ENCODE results near the gene TOR2A. TPM values are rescaled to one million over a fixed set of nuclear protein-coding genes. Genes with fewer than 3 reads are reported as not detected.

Gene TOR2A
- total and polyA plus RNA-seq, 9 of the 15 experiments (the other 6 are each of a cell fraction or from before 2014, with no cell fraction given), result 0.80 to 25.9 (median 11.1) TPM

DNA sequence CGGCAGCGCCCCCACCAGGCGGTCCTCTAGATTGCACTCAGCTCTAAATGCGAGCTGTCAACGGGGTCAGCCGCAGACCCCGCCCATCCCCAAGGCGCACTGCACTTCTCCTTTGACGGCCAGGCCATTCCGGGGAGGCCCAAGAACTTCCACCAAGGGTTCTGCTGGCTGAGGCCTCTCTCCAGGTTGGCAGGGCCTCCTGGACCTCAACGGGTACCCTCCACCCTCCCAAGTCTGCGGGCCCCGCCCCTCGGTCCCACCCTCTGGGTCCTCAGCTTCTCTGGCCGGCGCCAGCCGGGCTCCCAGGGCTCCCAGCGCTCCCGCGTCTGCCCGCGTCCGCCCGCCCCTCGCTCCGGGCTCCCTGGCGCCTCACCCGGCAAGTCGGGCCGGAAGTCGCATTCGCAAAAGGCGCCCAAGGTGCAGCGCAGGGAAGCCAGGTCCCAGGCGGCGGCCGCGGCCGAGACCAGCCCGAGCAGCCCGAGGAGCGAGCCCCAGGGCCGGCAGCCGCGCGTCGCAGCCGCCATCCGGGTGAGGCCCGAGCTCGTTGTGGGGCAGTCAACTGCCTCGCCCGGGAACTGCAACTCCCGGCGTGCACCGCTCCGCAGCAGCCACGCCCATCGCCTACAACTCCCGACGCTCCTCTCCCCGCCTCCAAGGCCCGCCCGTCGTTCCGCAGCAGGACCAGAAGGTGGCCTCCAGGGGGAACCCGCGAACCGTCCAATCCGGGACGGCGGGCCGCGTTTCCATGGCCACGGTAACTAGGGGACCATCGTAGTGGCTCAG is at the start of gene TOR2A (continued):
- TF ChIP-seq, protein P1, sequence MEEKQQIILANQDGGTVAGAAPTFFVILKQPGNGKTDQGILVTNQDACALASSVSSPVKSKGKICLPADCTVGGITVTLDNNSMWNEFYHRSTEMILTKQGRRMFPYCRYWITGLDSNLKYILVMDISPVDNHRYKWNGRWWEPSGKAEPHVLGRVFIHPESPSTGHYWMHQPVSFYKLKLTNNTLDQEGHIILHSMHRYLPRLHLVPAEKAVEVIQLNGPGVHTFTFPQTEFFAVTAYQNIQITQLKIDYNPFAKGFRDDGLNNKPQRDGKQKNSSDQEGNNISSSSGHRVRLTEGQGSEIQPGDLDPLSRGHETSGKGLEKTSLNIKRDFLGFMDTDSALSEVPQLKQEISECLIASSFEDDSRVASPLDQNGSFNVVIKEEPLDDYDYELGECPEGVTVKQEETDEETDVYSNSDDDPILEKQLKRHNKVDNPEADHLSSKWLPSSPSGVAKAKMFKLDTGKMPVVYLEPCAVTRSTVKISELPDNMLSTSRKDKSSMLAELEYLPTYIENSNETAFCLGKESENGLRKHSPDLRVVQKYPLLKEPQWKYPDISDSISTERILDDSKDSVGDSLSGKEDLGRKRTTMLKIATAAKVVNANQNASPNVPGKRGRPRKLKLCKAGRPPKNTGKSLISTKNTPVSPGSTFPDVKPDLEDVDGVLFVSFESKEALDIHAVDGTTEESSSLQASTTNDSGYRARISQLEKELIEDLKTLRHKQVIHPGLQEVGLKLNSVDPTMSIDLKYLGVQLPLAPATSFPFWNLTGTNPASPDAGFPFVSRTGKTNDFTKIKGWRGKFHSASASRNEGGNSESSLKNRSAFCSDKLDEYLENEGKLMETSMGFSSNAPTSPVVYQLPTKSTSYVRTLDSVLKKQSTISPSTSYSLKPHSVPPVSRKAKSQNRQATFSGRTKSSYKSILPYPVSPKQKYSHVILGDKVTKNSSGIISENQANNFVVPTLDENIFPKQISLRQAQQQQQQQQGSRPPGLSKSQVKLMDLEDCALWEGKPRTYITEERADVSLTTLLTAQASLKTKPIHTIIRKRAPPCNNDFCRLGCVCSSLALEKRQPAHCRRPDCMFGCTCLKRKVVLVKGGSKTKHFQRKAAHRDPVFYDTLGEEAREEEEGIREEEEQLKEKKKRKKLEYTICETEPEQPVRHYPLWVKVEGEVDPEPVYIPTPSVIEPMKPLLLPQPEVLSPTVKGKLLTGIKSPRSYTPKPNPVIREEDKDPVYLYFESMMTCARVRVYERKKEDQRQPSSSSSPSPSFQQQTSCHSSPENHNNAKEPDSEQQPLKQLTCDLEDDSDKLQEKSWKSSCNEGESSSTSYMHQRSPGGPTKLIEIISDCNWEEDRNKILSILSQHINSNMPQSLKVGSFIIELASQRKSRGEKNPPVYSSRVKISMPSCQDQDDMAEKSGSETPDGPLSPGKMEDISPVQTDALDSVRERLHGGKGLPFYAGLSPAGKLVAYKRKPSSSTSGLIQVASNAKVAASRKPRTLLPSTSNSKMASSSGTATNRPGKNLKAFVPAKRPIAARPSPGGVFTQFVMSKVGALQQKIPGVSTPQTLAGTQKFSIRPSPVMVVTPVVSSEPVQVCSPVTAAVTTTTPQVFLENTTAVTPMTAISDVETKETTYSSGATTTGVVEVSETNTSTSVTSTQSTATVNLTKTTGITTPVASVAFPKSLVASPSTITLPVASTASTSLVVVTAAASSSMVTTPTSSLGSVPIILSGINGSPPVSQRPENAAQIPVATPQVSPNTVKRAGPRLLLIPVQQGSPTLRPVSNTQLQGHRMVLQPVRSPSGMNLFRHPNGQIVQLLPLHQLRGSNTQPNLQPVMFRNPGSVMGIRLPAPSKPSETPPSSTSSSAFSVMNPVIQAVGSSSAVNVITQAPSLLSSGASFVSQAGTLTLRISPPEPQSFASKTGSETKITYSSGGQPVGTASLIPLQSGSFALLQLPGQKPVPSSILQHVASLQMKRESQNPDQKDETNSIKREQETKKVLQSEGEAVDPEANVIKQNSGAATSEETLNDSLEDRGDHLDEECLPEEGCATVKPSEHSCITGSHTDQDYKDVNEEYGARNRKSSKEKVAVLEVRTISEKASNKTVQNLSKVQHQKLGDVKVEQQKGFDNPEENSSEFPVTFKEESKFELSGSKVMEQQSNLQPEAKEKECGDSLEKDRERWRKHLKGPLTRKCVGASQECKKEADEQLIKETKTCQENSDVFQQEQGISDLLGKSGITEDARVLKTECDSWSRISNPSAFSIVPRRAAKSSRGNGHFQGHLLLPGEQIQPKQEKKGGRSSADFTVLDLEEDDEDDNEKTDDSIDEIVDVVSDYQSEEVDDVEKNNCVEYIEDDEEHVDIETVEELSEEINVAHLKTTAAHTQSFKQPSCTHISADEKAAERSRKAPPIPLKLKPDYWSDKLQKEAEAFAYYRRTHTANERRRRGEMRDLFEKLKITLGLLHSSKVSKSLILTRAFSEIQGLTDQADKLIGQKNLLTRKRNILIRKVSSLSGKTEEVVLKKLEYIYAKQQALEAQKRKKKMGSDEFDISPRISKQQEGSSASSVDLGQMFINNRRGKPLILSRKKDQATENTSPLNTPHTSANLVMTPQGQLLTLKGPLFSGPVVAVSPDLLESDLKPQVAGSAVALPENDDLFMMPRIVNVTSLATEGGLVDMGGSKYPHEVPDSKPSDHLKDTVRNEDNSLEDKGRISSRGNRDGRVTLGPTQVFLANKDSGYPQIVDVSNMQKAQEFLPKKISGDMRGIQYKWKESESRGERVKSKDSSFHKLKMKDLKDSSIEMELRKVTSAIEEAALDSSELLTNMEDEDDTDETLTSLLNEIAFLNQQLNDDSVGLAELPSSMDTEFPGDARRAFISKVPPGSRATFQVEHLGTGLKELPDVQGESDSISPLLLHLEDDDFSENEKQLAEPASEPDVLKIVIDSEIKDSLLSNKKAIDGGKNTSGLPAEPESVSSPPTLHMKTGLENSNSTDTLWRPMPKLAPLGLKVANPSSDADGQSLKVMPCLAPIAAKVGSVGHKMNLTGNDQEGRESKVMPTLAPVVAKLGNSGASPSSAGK (IDR thresholded peaks at IDR 0.05), result peak; percentile 28; the same call in 1 of the 2 replicates
- TF ChIP-seq ATF7 (IDR thresholded peaks at IDR 0.05), result peak; percentile 73
- TF ChIP-seq, protein P2, sequence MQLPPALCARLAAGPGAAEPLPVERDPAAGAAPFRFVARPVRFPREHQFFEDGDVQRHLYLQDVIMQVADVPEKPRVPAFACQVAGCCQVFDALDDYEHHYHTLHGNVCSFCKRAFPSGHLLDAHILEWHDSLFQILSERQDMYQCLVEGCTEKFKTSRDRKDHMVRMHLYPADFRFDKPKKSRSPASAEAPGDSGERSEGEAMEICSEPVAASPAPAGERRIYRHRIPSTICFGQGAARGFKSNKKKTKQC (CRISPR knock-in tag; IDR thresholded peaks at IDR 0.05), result no peak
- TF ChIP-seq NFATC3 (IDR thresholded peaks at IDR 0.05), result no peak
- no peak for TF ChIP-seq SRSF7 (optimal IDR thresholded peaks at IDR 0.05; ENCODE audit: low read depth, low read length)
- TF ChIP-seq ATF6 (CRISPR knock-in tag; IDR thresholded peaks at IDR 0.05), result no peak
- TF ChIP-seq NR4A1 (CRISPR knock-in tag; IDR thresholded peaks at IDR 0.05), result no peak
- 0 out of 2 replicates have a peak, but pooled peaks have one; percentile 27 for TF ChIP-seq NR4A1 (tag; IDR thresholded peaks at IDR 0.05)
- TF ChIP-seq, protein P3, sequence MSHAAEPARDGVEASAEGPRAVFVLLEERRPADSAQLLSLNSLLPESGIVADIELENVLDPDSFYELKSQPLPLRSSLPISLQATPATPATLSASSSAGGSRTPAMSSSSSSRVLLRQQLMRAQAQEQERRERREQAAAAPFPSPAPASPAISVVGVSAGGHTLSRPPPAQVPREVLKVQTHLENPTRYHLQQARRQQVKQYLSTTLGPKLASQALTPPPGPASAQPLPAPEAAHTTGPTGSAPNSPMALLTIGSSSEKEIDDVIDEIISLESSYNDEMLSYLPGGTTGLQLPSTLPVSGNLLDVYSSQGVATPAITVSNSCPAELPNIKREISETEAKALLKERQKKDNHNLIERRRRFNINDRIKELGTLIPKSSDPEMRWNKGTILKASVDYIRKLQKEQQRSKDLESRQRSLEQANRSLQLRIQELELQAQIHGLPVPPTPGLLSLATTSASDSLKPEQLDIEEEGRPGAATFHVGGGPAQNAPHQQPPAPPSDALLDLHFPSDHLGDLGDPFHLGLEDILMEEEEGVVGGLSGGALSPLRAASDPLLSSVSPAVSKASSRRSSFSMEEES (CRISPR knock-in tag; IDR thresholded peaks at IDR 0.05), result no peak
- no peak for TF ChIP-seq NR2C1 (IDR thresholded peaks at IDR 0.05)
- peak; percentile 46; the same call in 1 of the 2 replicates for TF ChIP-seq NR2C1 (tag; IDR thresholded peaks at IDR 0.05)
- TF ChIP-seq ZC3H11A (IDR thresholded peaks at IDR 0.05; ENCODE audit: low read depth, low read length), result no peak
